H9 (cell line): ENCODE data around the gene RAB27B. TPM values are rescaled to one million over a fixed set of nuclear protein-coding genes. Genes with fewer than 3 reads are reported as not detected.
A peak's percentile ranks its signal among the peaks of the same experiment; 100 is the strongest.

Source experiments
- DNase-seq: peaks from one replicate; pipeline ENCODE4 v3.0.0-alpha.2; 2017
- H2AFZ ChIP-seq: one replicate; pipeline ENCODE4 v1.6.1; 2013; ENCODE audit warnings: mild to moderate bottlenecking, low read length, control low read depth, moderate library complexity
- H2AK5ac ChIP-seq: 2 replicates; pipeline ENCODE4 v1.6.1; 2013; ENCODE audit warnings: low read length, control low read depth, mixed read lengths; ENCODE audit not compliant: insufficient read length
- H2BK120ac ChIP-seq: one replicate; pipeline ENCODE4 v1.6.1; 2013; ENCODE audit warnings: low read depth, mild to moderate bottlenecking, low read length, control low read depth, inconsistent platforms; ENCODE audit not compliant: poor library complexity, severe bottlenecking
- H2BK12ac ChIP-seq: 2 replicates; pipeline ENCODE4 v1.6.1; 2013; ENCODE audit warnings: low read length, control low read depth, mixed read lengths, low read depth; ENCODE audit not compliant: insufficient read length
- H2BK15ac ChIP-seq: 2 replicates; pipeline ENCODE4 v1.6.1; 2013; ENCODE audit warnings: low read depth, low read length, control low read depth
- H2BK20ac ChIP-seq: one replicate; pipeline ENCODE4 v1.6.1; 2013; ENCODE audit warnings: low read depth, mild to moderate bottlenecking, low read length, control low read depth, inconsistent platforms; ENCODE audit not compliant: poor library complexity, severe bottlenecking
- H2BK5ac ChIP-seq: 2 replicates; pipeline ENCODE4 v1.6.1; 2013; ENCODE audit warnings: low read length, control low read depth, mixed read lengths; ENCODE audit not compliant: insufficient read length
- H3K14ac ChIP-seq: 2 replicates; pipeline ENCODE4 v1.6.1; 2013; ENCODE audit warnings: low read length, control low read depth; ENCODE audit not compliant: insufficient read depth
- H3K18ac ChIP-seq: 2 replicates; pipeline ENCODE4 v1.6.1; 2013; ENCODE audit warnings: low read depth, mild to moderate bottlenecking, mixed read lengths, low read length, control low read depth; ENCODE audit not compliant: insufficient read length
- H3K23ac ChIP-seq: 2 replicates; pipeline ENCODE4 v1.6.1; 2013; ENCODE audit warnings: low read length, control low read depth, mixed read lengths, low read depth; ENCODE audit not compliant: insufficient read length
- H3K23me2 ChIP-seq: 2 replicates; pipeline ENCODE4 v1.6.1; 2013; ENCODE audit warnings: low read depth, mild to moderate bottlenecking, mixed read lengths, low read length, control low read depth; ENCODE audit not compliant: insufficient read length, poor library complexity, severe bottlenecking
- H3K27ac ChIP-seq: 2 replicates; pipeline ENCODE4 v1.5.1; 2013; ENCODE audit warnings: low read length, control low read depth, mixed read lengths, low read depth; ENCODE audit not compliant: insufficient read length
- H3K27me3 ChIP-seq: 2 replicates; pipeline ENCODE4 v1.6.1; 2013; ENCODE audit warnings: low read length, control low read depth, inconsistent platforms; ENCODE audit not compliant: insufficient read depth
- H3K4ac ChIP-seq: 2 replicates; pipeline ENCODE4 v1.6.1; 2013; ENCODE audit warnings: low read depth, mild to moderate bottlenecking, control low read depth, inconsistent platforms, low read length, moderate library complexity
- H3K4me1 ChIP-seq: 2 replicates; pipeline ENCODE4 v1.6.1; 2013; ENCODE audit warnings: low read length, control low read depth, inconsistent platforms; ENCODE audit not compliant: insufficient read depth
- H3K4me2 ChIP-seq: 2 replicates; pipeline ENCODE4 v1.6.1; 2013; ENCODE audit warnings: low read length, control low read depth, mixed read lengths; ENCODE audit not compliant: insufficient read length, insufficient read depth
- H3K56ac ChIP-seq: 2 replicates; pipeline ENCODE4 v1.6.1; 2013; ENCODE audit warnings: low read depth, mild to moderate bottlenecking, mixed read lengths, low read length, control low read depth; ENCODE audit not compliant: insufficient read length
- H3K79me1 ChIP-seq: 2 replicates; pipeline ENCODE4 v1.6.1; 2013; ENCODE audit warnings: low read depth, mild to moderate bottlenecking, moderate library complexity, low read length, control low read depth, inconsistent platforms; ENCODE audit not compliant: insufficient read depth, poor library complexity, severe bottlenecking
- H3K79me2 ChIP-seq: 2 replicates; pipeline ENCODE4 v1.6.1; 2013; ENCODE audit warnings: low read length, control low read depth, inconsistent platforms; ENCODE audit not compliant: insufficient read depth
- H3K9ac ChIP-seq: 2 replicates; pipeline ENCODE4 v1.6.1; 2013; ENCODE audit warnings: low read length, control low read depth, mixed read lengths; ENCODE audit not compliant: insufficient read length; ENCODE audit errors: extremely low read depth
- H3K9me3 ChIP-seq: one replicate; pipeline ENCODE4 v1.6.1; 2013; ENCODE audit warnings: low read depth, low read length, inconsistent platforms; ENCODE audit not compliant: control insufficient read depth
- H3T11ph ChIP-seq: one replicate; pipeline ENCODE4 v1.6.1; 2013; ENCODE audit warnings: mild to moderate bottlenecking, low read length, control low read depth, inconsistent platforms
- H4K20me1 ChIP-seq: one replicate; pipeline ENCODE4 v1.6.1; 2013; ENCODE audit not compliant: control insufficient read depth, insufficient read length, insufficient read depth
- H4K5ac ChIP-seq: 2 replicates; pipeline ENCODE4 v1.6.1; 2013; ENCODE audit warnings: low read depth, mild to moderate bottlenecking, mixed read lengths, low read length, control low read depth; ENCODE audit not compliant: insufficient read length
- H4K8ac ChIP-seq: replicated peaks from 2 replicates; pipeline ENCODE4 v1.6.1; 2013; ENCODE audit warnings: low read length, control low read depth, mixed read lengths, low read depth; ENCODE audit not compliant: insufficient read length
- H4K91ac ChIP-seq: 2 replicates; pipeline ENCODE4 v1.6.1; 2013; ENCODE audit warnings: low read depth, mild to moderate bottlenecking, moderate library complexity, mixed read lengths, low read length, control low read depth; ENCODE audit not compliant: insufficient read length
- H3K27ac Mint-ChIP-seq, 3 experiments: 2 replicates in 2 of 3; 3 replicates in 1 of 3; pipeline ENCODE4 v1.8.0; 2020 to 2021; ENCODE audit warnings: mixed read lengths in 3 of 3, mild to moderate bottlenecking in 1 of 3, moderate library complexity in 1 of 3
- H3K27me3 Mint-ChIP-seq: 2 replicates; pipeline ENCODE4 v1.8.0; 2021; ENCODE audit warnings: low read depth, mild to moderate bottlenecking, moderate library complexity, mixed read lengths
- H3K36me3 Mint-ChIP-seq, 3 experiments: 2 replicates in 2 of 3; 3 replicates in 1 of 3; pipeline ENCODE4 v1.8.0; 2020 to 2021; ENCODE audit warnings: low read depth in 3 of 3, mixed read lengths in 3 of 3; ENCODE audit not compliant: insufficient read depth in 1 of 3
- H3K4me1 Mint-ChIP-seq, 2 experiments: 2 replicates each; pipeline ENCODE4 v1.8.0; 2020; ENCODE audit warnings: mixed read lengths in 2 of 2
- H3K4me3 Mint-ChIP-seq, 2 experiments: 2 replicates in 1 of 2; 3 replicates in 1 of 2; pipeline ENCODE4 v1.8.0; 2020 to 2021; ENCODE audit warnings: mild to moderate bottlenecking in 2 of 2, mixed read lengths in 2 of 2, moderate library complexity in 1 of 2
- H3K9me3 Mint-ChIP-seq, 2 experiments: 2 replicates in 1 of 2; 3 replicates in 1 of 2; pipeline ENCODE4 v1.8.0; 2020; ENCODE audit warnings: mild to moderate bottlenecking in 2 of 2, mixed read lengths in 2 of 2, moderate library complexity in 1 of 2
- WGBS: extraction: QIAGEN DNeasy Blood & Tissue Kit; methylation state at CpG from one replicate; pipeline ENCODE4 v1.1.7; 2013; ENCODE audit warnings: missing lambda C conversion rate, low lambda C conversion rate, mixed read lengths; ENCODE audit not compliant: insufficient read length; ENCODE audit errors: extremely low coverage; 5-methylcytosine and 5-hydroxymethylcytosine counted together
- total RNA-seq: library from RNA; stranded (reverse); gene quantifications from 2 replicates; pipeline ENCODE4 v1.2.1, GENCODE V29; 2021
- TF ChIP-seq, protein P1 (sequence below): fragments of 200-600 bp; sonication (generic); conservative IDR thresholded peaks from 3 replicates; pipeline ENCODE4 v1.8.0; 2021; ENCODE audit warnings: antibody characterized with exemption, mild to moderate bottlenecking

Gene RAB27B
- total RNA-seq, 1 experiment from 2014 or later: 0.15 TPM

DNA sequence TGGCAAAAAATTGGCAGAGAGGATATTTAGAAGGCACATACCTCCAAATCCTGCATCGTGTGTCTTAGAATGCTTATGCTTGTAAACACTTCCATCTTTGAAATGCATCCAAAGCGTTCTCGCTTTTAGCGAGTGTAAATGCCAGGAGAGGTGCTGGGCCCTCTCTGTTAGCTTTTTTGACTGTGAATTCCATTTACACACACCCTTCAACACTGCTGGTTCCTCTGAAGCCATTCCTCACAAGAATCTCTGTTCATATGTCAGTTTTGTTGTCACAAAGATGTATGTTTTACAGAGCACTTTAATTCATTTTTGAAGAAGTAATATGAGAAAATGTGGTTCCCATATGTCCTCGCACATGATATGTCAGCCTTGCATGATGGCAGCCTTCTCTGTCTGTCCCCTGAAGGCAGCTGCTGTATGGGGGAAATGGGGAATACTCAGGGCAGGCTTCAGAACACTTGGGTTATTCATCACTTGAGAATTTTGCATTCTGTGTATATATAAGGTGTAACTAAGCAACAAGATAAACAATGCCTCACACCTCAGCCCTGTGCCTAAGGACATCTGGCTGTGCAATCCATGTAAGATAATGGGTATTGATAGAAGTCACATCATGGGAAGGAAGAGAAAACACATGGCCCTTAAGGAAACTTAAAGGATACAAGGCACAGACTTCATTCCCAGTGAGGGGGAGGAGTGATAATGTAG lies 52.3 kb downstream of the RAB27B start:
- Histone ChIP-seq H2BK20ac (peak overlapping the region; percentile 26), H3K4ac (no peak overlapping the region), H3K79me2 (no peaks in the 10 kb centered on the region), H3K4me1 (no peaks in the 10 kb centered on the region), H2AK5ac (no peak overlapping the region), H4K5ac (no peak overlapping the region), H4K91ac (no peak overlapping the region), H4K20me1 (no peaks in the 10 kb centered on the region), H3K27me3 (no peaks in the 10 kb centered on the region), H3K14ac (no peak overlapping the region), H3K9me3 (no peaks in the 10 kb centered on the region), H3K23me2 (no peaks in the 10 kb centered on the region), H3K4me2 (no peak overlapping the region), H3T11ph (peak overlapping the region; percentile 60), H2BK120ac (no peak overlapping the region), H2AFZ (no peak overlapping the region), H4K8ac (no peak overlapping the region), H2BK15ac (no peak overlapping the region), H3K27ac (no peak overlapping the region), H3K18ac (no peak overlapping the region), H2BK12ac (no peak overlapping the region), H3K9ac (no peak overlapping the region), H3K23ac (no peak overlapping the region), H3K79me1 (no peaks in the 10 kb centered on the region), H3K56ac (no peak overlapping the region), H2BK5ac (no peak overlapping the region)
- Mint-ChIP-seq H3K4me3 (no peak overlapping the region), H3K9me3 (no peaks in the 10 kb centered on the region; a peak in 1 of 5 replicates), H3K27ac (no peak overlapping the region), H3K27me3 (peaks cover 9% of the 10 kb centered on the region; the same call in 1 of the 2 replicates), H3K36me3 (no peaks in the 10 kb centered on the region), H3K4me1 (peaks cover 3% of the 10 kb centered on the region in 2 experiments)
- no peak for DNase-seq
- TF ChIP-seq, protein P1, sequence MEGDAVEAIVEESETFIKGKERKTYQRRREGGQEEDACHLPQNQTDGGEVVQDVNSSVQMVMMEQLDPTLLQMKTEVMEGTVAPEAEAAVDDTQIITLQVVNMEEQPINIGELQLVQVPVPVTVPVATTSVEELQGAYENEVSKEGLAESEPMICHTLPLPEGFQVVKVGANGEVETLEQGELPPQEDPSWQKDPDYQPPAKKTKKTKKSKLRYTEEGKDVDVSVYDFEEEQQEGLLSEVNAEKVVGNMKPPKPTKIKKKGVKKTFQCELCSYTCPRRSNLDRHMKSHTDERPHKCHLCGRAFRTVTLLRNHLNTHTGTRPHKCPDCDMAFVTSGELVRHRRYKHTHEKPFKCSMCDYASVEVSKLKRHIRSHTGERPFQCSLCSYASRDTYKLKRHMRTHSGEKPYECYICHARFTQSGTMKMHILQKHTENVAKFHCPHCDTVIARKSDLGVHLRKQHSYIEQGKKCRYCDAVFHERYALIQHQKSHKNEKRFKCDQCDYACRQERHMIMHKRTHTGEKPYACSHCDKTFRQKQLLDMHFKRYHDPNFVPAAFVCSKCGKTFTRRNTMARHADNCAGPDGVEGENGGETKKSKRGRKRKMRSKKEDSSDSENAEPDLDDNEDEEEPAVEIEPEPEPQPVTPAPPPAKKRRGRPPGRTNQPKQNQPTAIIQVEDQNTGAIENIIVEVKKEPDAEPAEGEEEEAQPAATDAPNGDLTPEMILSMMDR: no peak
- WGBS: no CpG with 5 or more reads among the region's 5 CpGs
